ENCODE results near the gene CHCHD3. TPM values are rescaled to one million over a fixed set of nuclear protein-coding genes. Genes with fewer than 3 reads are reported as not detected.
A peak's percentile ranks its signal among the peaks of the same experiment; 100 is the strongest.
"Not testable (repeated sequence)": the region's sequence is repeated elsewhere in the genome, so short reads cannot be mapped to it uniquely, and the experiment has no call there.

CHCHD3 gene
- total RNA-seq, 4 donors from 2014 or later: 66.0 to 79.1 (median 70.0) TPM

GRCh38 chr7:132904209-132904608, 177.7 kb downstream of the CHCHD3 start:
- no peak for DNase-seq
- Histone ChIP-seq H3K36me3 (no peaks in the 10 kb centered on the region), H3K27me3 (no peaks in the 10 kb centered on the region), H3K4me1 (no peaks in the 10 kb centered on the region), H3K9me3 (no peaks in the 10 kb centered on the region), H3K27ac (no peak overlapping the region), H3K4me3 (replicated peaks in 1 of 3) (no peak overlapping the region)
- intact Hi-C loops (cut with DNase I): no loop called here
- TF ChIP-seq CTCF (IDR thresholded peaks at IDR 0.05): no peak
- no peak for TF ChIP-seq POLR2A (IDR thresholded peaks at IDR 0.05)

GRCh38 chr7:132902294-132902693, 179.6 kb downstream of the CHCHD3 start:
- DNase-seq; H3K27ac ChIP-seq; H3K4me1 ChIP-seq; H3K36me3 ChIP-seq; intact Hi-C loops (cut with DNase I); H3K4me3 ChIP-seq (replicated peaks in 1 of 3); H3K9me3 ChIP-seq; H3K27me3 ChIP-seq: not testable (repeated sequence)
- WGBS, 2 donors: 94 to 96% methylated on average over 3 of the region's 3 CpGs

- Histone ChIP-seq H3K27me3 (no peaks in the 10 kb centered on the region), H3K9me3 (no peaks in the 10 kb centered on the region), H3K36me3 (no peaks in the 10 kb centered on the region), H3K27ac (no peak overlapping the region), H3K4me3 (replicated peaks in 1 of 3) (no peak overlapping the region), H3K4me1 (no peaks in the 10 kb centered on the region)
- intact Hi-C loops (cut with DNase I): no loop called here
- TF ChIP-seq CTCF (IDR thresholded peaks at IDR 0.05) (no peak), POLR2A (IDR thresholded peaks at IDR 0.05) (no peak)
- DNase-seq: no peak
- 73 to 85% methylated on average over 4 of the region's 4 CpGs for WGBS, 2 donors
These were observed 180.6 kb downstream of the CHCHD3 start for GRCh38 chr7:132901241-132901640.

- Histone ChIP-seq H3K4me3 (replicated peaks in 1 of 3) (no peak overlapping the region), H3K27me3 (no peaks in the 10 kb centered on the region), H3K4me1 (no peaks in the 10 kb centered on the region), H3K9me3 (no peaks in the 10 kb centered on the region), H3K36me3 (no peaks in the 10 kb centered on the region), H3K27ac (no peak overlapping the region)
- intact Hi-C loops (cut with DNase I): no loop called here
- 96% methylated on average over 4 of the region's 4 CpGs for WGBS, 2 donors
- no peak for TF ChIP-seq POLR2A (IDR thresholded peaks at IDR 0.05)
- TF ChIP-seq CTCF (IDR thresholded peaks at IDR 0.05): no peak
- peak in 1 of 2 donors; percentile 4 for DNase-seq
These were observed 182.1 kb downstream of the CHCHD3 start for GRCh38 chr7:132899833-132900232.

GRCh38 chr7:132898641-132899175, 183.2 kb downstream of the CHCHD3 start:
- WGBS, 2 donors: 98% methylated on average over 14 to 28 of the region's 38 CpGs
- H3K27me3 ChIP-seq: not testable (repeated sequence)

GRCh38 chr7:132897093-132897687, 184.7 kb downstream of the CHCHD3 start:
- no peaks in the 10 kb centered on the region for H3K27me3 ChIP-seq
- 83 to 94% methylated on average over 3 of the region's 3 CpGs for WGBS, 2 donors
- no peak overlapping the region for H3K4me3 ChIP-seq (replicated peaks in 1 of 3)
- no peaks in the 10 kb centered on the region for H3K4me1 ChIP-seq
- intact Hi-C loops (cut with DNase I): no loop called here
- no peaks in the 10 kb centered on the region for H3K36me3 ChIP-seq
- no peak overlapping the region for H3K27ac ChIP-seq
- no peaks in the 10 kb centered on the region for H3K9me3 ChIP-seq
- TF ChIP-seq CTCF (IDR thresholded peaks at IDR 0.05) (no peak), POLR2A (IDR thresholded peaks at IDR 0.05) (no peak)
- DNase-seq: no peak

More at GRCh38 chr7:132898641-132899175, 183.2 kb downstream of the CHCHD3 start:
- H3K9me3 ChIP-seq; intact Hi-C loops (cut with DNase I); H3K27ac ChIP-seq; H3K36me3 ChIP-seq; DNase-seq; H3K4me3 ChIP-seq (replicated peaks in 1 of 3); H3K4me1 ChIP-seq: not testable (repeated sequence)

Measured in thyroid gland (tissue), 4 donors.